ENCODE data around the gene RGS9. TPM values are rescaled to one million over a fixed set of nuclear protein-coding genes. Genes with fewer than 3 reads are reported as not detected.

Gene RGS9
- total and polyA plus RNA-seq, 2 experiments from 2014 or later, result 12.8 to 29.6 TPM

DNA sequence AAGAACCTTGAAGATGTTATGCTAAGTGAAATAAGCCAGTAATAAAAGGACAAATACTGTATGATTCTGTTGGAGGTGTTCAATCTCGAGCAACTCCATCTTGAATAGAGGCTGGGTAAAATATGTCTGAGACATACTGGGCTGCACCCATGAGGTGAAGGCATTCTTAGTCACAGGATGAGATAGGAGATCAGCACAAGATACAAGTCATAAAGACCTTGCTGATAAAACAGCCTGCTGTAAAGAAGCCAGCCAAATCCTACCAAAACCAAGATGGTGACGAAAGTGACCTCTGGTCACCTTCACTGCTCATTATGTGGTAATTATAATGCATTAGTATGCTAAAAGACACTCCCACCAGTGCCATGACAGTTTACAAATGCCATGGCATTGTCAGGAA lies 98.1 kb downstream of the RGS9 start:
- Histone ChIP-seq H3K4me3 (no peak overlapping the region), H4K20me1 (replicated peaks; ENCODE audit: insufficient read depth) (no peaks in the 10 kb centered on the region), H3K27me3 (ENCODE audit: insufficient read depth) (no peaks in the 10 kb centered on the region), H3K79me2 (replicated peaks; ENCODE audit: insufficient read depth) (no peaks in the 10 kb centered on the region), H3K4me1 (ENCODE audit: insufficient read depth) (no peaks in the 10 kb centered on the region), H2AFZ (no peak overlapping the region), H3K4me2 (no peak overlapping the region), H3F3A (replicated peaks; ENCODE audit: low read depth) (no peaks in the 10 kb centered on the region), H3K27ac (ENCODE audit: low read depth) (no peak overlapping the region), H3K36me3 (ENCODE audit: insufficient read depth) (no peaks in the 10 kb centered on the region), H3K9me2 (ENCODE audit: insufficient read depth) (no peaks in the 10 kb centered on the region)
- Mint-ChIP-seq H3K4me1 (no peaks in the 10 kb centered on the region; the same call in 1 of the 3 replicates), H3K27ac (no peak overlapping the region), H3K4me3 (no peak overlapping the region), H3K27me3 (ENCODE audit: insufficient read depth, low read depth, poor library complexity) (peaks cover 6% of the 10 kb centered on the region), H3K36me3 (ENCODE audit: low read depth) (no peaks in the 10 kb centered on the region; the same call in 2 of the 3 replicates), H3K9me3 (peaks cover 3% of the 10 kb centered on the region; the same call in 1 of the 3 replicates)
- TF ChIP-seq ZNF331 (CRISPR knock-in tag; IDR thresholded peaks at IDR 0.05; ENCODE audit: low read depth) (no peak), JUNB (IDR thresholded peaks at IDR 0.05; ENCODE audit: unreplicated experiment) (no peak), STAT1 (IDR thresholded peaks at IDR 0.05; ENCODE audit: unreplicated experiment) (no peak), EZH2 (IDR thresholded peaks at IDR 0.05; ENCODE audit: low read depth, unreplicated experiment) (no peak), CREB1 (CRISPR knock-in tag; IDR thresholded peaks at IDR 0.05; ENCODE audit: low read depth) (no peak), NANOG (IDR thresholded peaks at IDR 0.05; ENCODE audit: borderline replicate concordance) (no peak), EZH2phosphoT487 (IDR thresholded peaks at IDR 0.05; ENCODE audit: unreplicated experiment) (no peak), ZNF114 (CRISPR knock-in tag; IDR thresholded peaks at IDR 0.05) (no peak)
- TF ChIP-seq, protein P1, sequence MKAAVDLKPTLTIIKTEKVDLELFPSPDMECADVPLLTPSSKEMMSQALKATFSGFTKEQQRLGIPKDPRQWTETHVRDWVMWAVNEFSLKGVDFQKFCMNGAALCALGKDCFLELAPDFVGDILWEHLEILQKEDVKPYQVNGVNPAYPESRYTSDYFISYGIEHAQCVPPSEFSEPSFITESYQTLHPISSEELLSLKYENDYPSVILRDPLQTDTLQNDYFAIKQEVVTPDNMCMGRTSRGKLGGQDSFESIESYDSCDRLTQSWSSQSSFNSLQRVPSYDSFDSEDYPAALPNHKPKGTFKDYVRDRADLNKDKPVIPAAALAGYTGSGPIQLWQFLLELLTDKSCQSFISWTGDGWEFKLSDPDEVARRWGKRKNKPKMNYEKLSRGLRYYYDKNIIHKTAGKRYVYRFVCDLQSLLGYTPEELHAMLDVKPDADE (IDR thresholded peaks at IDR 0.05), result no peak
- TF ChIP-seq, protein P2, sequence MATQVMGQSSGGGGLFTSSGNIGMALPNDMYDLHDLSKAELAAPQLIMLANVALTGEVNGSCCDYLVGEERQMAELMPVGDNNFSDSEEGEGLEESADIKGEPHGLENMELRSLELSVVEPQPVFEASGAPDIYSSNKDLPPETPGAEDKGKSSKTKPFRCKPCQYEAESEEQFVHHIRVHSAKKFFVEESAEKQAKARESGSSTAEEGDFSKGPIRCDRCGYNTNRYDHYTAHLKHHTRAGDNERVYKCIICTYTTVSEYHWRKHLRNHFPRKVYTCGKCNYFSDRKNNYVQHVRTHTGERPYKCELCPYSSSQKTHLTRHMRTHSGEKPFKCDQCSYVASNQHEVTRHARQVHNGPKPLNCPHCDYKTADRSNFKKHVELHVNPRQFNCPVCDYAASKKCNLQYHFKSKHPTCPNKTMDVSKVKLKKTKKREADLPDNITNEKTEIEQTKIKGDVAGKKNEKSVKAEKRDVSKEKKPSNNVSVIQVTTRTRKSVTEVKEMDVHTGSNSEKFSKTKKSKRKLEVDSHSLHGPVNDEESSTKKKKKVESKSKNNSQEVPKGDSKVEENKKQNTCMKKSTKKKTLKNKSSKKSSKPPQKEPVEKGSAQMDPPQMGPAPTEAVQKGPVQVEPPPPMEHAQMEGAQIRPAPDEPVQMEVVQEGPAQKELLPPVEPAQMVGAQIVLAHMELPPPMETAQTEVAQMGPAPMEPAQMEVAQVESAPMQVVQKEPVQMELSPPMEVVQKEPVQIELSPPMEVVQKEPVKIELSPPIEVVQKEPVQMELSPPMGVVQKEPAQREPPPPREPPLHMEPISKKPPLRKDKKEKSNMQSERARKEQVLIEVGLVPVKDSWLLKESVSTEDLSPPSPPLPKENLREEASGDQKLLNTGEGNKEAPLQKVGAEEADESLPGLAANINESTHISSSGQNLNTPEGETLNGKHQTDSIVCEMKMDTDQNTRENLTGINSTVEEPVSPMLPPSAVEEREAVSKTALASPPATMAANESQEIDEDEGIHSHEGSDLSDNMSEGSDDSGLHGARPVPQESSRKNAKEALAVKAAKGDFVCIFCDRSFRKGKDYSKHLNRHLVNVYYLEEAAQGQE (IDR thresholded peaks at IDR 0.05; ENCODE audit: unreplicated experiment), result no peak
- TF ChIP-seq, protein P3, sequence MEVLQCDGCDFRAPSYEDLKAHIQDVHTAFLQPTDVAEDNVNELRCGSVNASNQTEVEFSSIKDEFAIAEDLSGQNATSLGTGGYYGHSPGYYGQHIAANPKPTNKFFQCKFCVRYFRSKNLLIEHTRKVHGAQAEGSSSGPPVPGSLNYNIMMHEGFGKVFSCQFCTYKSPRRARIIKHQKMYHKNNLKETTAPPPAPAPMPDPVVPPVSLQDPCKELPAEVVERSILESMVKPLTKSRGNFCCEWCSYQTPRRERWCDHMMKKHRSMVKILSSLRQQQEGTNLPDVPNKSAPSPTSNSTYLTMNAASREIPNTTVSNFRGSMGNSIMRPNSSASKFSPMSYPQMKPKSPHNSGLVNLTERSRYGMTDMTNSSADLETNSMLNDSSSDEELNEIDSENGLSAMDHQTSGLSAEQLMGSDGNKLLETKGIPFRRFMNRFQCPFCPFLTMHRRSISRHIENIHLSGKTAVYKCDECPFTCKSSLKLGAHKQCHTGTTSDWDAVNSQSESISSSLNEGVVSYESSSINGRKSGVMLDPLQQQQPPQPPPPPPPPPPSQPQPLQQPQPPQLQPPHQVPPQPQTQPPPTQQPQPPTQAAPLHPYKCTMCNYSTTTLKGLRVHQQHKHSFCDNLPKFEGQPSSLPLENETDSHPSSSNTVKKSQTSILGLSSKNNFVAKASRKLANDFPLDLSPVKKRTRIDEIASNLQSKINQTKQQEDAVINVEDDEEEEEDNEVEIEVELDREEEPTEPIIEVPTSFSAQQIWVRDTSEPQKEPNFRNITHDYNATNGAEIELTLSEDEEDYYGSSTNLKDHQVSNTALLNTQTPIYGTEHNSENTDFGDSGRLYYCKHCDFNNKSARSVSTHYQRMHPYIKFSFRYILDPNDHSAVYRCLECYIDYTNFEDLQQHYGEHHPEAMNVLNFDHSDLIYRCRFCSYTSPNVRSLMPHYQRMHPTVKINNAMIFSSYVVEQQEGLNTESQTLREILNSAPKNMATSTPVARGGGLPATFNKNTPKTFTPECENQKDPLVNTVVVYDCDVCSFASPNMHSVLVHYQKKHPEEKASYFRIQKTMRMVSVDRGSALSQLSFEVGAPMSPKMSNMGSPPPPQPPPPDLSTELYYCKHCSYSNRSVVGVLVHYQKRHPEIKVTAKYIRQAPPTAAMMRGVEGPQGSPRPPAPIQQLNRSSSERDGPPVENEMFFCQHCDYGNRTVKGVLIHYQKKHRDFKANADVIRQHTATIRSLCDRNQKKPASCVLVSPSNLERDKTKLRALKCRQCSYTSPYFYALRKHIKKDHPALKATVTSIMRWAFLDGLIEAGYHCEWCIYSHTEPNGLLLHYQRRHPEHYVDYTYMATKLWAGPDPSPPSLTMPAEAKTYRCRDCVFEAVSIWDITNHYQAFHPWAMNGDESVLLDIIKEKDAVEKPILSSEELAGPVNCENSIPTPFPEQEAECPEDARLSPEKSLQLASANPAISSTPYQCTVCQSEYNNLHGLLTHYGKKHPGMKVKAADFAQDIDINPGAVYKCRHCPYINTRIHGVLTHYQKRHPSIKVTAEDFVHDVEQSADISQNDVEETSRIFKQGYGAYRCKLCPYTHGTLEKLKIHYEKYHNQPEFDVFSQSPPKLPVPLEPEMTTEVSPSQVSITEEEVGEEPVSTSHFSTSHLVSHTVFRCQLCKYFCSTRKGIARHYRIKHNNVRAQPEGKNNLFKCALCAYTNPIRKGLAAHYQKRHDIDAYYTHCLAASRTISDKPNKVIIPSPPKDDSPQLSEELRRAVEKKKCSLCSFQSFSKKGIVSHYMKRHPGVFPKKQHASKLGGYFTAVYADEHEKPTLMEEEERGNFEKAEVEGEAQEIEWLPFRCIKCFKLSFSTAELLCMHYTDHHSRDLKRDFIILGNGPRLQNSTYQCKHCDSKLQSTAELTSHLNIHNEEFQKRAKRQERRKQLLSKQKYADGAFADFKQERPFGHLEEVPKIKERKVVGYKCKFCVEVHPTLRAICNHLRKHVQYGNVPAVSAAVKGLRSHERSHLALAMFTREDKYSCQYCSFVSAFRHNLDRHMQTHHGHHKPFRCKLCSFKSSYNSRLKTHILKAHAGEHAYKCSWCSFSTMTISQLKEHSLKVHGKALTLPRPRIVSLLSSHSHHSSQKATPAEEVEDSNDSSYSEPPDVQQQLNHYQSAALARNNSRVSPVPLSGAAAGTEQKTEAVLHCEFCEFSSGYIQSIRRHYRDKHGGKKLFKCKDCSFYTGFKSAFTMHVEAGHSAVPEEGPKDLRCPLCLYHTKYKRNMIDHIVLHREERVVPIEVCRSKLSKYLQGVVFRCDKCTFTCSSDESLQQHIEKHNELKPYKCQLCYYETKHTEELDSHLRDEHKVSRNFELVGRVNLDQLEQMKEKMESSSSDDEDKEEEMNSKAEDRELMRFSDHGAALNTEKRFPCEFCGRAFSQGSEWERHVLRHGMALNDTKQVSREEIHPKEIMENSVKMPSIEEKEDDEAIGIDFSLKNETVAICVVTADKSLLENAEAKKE (CRISPR knock-in tag; IDR thresholded peaks at IDR 0.05), result no peak
- no peak for DNase-seq (ENCODE audit: low spot score)
- no peak for ATAC-seq
